Skeletal muscle satellite cell (primary cell): ENCODE results near the gene RAPGEF5. TPM values are rescaled to one million over a fixed set of nuclear protein-coding genes. Genes with fewer than 3 reads are reported as not detected.

Experiments used
- H3K27me3 ChIP-seq: 2 replicates; pipeline ENCODE4 v1.7.0; 2013; ENCODE audit warnings: low read length; ENCODE audit not compliant: control insufficient read depth, insufficient read depth
- H3K36me3 ChIP-seq: 2 replicates; pipeline ENCODE4 v1.7.0; 2013; ENCODE audit warnings: mild to moderate bottlenecking, control low read depth, low read length; ENCODE audit not compliant: insufficient read depth
- H3K4me1 ChIP-seq: 2 replicates; pipeline ENCODE4 v1.7.0; 2013; ENCODE audit warnings: low read length; ENCODE audit not compliant: control insufficient read depth, insufficient read depth
- H3K4me2 ChIP-seq: 2 replicates; pipeline ENCODE4 v1.7.0; 2013; ENCODE audit warnings: mild to moderate bottlenecking, low read length
- H3K4me3 ChIP-seq: 2 replicates; pipeline ENCODE4 v1.7.0; 2013; ENCODE audit warnings: low read length
- H3K9ac ChIP-seq: 2 replicates; pipeline ENCODE4 v1.7.0; 2013; ENCODE audit warnings: mild to moderate bottlenecking, low read depth, low read length, moderate library complexity
- H3K9me3 ChIP-seq: replicated peaks from 2 replicates; pipeline ENCODE4 v1.7.0; 2013; ENCODE audit warnings: mild to moderate bottlenecking, control low read depth, low read length
- total RNA-seq: library from RNA; depleted of rRNA; stranded (reverse); fragments of >200 nt; gene quantifications from 2 replicates; pipeline ENCODE4 v1.2.3, GENCODE V29; 2012; rRNA removed

The RAPGEF5 gene, protein sequence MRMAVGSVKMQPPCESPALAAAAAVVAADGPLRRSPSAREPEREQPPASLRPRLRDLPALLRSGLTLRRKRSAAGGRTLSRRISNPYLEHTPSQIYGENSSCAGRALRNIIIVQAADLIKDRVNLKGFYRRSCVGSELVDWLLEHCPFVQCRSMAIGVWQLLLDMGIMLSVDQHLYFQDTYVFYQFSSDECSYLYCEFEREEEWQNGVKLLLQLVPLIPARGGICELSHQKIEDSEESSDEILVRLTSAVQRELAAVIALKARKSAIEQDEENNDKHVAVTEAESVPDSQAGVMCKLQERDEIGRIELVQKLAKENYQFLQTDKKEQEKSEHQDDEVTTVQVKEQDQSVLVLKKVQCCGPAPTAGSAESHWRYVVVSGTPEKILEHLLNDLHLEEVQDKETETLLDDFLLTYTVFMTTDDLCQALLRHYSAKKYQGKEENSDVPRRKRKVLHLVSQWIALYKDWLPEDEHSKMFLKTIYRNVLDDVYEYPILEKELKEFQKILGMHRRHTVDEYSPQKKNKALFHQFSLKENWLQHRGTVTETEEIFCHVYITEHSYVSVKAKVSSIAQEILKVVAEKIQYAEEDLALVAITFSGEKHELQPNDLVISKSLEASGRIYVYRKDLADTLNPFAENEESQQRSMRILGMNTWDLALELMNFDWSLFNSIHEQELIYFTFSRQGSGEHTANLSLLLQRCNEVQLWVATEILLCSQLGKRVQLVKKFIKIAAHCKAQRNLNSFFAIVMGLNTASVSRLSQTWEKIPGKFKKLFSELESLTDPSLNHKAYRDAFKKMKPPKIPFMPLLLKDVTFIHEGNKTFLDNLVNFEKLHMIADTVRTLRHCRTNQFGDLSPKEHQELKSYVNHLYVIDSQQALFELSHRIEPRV
- 1.5 TPM in 2 replicates for total RNA-seq

DNA sequence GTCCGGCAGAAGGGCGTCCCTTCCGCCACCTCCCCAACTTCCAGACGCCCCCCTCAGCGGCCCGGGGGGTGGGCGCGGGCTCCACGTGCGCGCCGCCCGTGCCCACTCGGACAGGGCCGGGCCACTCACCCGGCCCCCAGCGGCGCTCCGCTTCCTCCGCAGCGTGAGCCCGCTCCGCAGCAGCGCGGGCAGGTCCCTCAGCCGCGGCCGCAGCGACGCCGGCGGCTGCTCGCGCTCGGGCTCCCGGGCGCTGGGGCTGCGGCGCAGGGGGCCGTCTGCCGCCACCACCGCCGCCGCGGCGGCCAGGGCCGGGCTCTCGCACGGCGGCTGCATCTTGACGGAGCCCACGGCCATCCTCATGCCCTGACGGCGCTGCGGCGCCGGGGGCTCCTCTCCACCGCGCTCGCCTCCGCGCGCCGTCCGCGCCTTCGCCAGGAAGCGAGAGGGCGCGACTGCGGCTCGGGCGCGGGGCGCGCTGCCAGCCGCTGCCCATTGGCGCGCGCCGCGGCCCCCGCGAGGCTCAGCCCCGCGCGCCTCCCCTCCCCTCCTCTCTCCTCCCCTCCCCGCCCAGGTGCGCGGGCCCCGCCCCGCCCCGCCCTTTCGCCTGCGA, at the start of gene RAPGEF5:
RAPGEF5 (minus strand) TSS at position 454 of the 610 bp plus-strand sequence; CDS start at position 360, 94 bp downstream.
- Histone ChIP-seq H3K4me1 (peaks cover 5% of the 10 kb centered on the region), H3K4me3 (peak within 1 kb of the TSS; percentile 69), H3K36me3 (no peaks in the 10 kb centered on the region), H3K9me3 (peaks cover 7% of the 10 kb centered on the region), H3K4me2 (peak within 1 kb of the TSS; percentile 86), H3K9ac (no peak within 1 kb of the TSS), H3K27me3 (peaks cover 14% of the 10 kb centered on the region)

DNA sequence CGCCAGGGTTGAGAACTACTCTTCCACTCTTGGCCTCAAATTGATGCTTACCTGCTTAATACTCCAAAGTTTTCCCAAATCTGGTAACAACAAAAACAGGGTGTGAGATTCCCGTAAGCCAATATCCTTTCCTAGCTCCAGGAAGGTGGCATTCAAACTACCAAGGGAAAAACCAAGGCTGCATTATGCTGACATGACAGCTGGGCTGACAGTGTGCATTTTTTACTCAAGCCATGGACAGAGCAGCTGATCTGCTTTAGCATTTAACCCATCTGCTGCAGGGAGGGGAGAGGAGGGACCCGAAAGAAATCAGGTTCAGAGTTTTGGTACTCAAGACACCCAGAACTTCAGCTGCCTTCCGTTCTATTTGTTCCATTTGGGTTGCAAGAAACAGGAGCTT, 49.8 kb upstream of the RAPGEF5 start:
- H3K4me1 ChIP-seq, result peaks cover 11% of the 10 kb centered on the region
- no peak overlapping the region for H3K9ac ChIP-seq
- no peaks in the 10 kb centered on the region for H3K27me3 ChIP-seq
- no peaks in the 10 kb centered on the region for H3K36me3 ChIP-seq
- H3K4me2 ChIP-seq, result no peak overlapping the region
- H3K9me3 ChIP-seq, result no peaks in the 10 kb centered on the region
- no peak overlapping the region for H3K4me3 ChIP-seq

DNA sequence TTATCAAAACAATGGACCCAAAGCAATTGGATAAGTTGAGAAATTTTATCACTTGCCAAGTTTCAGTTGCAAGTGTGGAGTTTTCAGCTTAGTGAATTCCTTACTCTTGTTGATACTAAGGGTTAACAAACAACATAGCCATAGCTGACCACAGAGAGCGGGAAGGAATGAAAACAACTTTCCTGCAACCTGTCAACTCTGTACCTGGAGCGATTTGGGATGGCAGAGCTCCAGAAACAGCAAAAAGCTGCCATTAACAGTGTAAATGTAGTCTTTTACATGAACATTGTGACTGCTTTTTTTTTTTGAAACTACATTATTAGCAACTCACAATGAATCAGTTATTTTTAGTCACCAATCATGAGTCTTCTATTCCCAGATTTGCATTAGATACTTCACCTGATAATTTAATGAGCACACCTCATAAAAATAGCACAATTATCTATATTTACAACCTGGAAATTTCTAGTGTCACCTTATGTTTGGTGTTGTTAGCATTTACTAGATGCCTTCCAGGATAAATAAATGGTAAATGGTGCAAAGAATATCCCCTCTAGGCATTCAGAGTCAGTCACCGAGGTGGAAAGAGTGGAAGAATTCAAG, 47.6 kb upstream of the RAPGEF5 start:
- Histone ChIP-seq H3K9ac (no peak overlapping the region), H3K27me3 (no peaks in the 10 kb centered on the region)

DNA sequence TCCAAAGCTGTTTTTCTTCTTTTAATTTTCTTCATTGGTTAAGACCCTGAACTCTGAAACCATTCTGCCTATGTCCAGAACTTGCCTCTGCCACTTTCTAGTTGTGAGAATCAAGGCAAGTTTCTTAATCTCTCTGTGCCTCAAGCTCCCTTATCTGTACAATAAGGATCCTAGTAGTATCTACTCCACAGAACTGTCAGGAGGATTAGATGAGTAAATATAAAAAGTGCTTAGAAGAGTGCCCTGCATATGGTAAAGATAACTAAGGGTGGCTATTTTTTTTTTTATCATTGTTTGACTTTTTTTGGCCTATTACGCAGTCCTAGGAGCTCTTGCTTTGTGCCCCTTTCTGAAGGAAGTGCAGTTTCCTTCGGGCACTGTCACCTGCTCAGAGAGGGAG, 46.4 kb upstream of the RAPGEF5 start:
- Histone ChIP-seq H3K4me2 (no peak overlapping the region), H3K9me3 (no peaks in the 10 kb centered on the region), H3K36me3 (no peaks in the 10 kb centered on the region), H3K4me1 (peaks cover 16% of the 10 kb centered on the region), H3K27me3 (no peaks in the 10 kb centered on the region), H3K4me3 (no peak overlapping the region), H3K9ac (no peak overlapping the region)

More for the DNA sequence above, 47.6 kb upstream of the RAPGEF5 start:
- Histone ChIP-seq H3K4me1 (peaks cover 15% of the 10 kb centered on the region), H3K9me3 (no peaks in the 10 kb centered on the region), H3K4me3 (no peak overlapping the region), H3K4me2 (no peak overlapping the region), H3K36me3 (no peaks in the 10 kb centered on the region)

DNA sequence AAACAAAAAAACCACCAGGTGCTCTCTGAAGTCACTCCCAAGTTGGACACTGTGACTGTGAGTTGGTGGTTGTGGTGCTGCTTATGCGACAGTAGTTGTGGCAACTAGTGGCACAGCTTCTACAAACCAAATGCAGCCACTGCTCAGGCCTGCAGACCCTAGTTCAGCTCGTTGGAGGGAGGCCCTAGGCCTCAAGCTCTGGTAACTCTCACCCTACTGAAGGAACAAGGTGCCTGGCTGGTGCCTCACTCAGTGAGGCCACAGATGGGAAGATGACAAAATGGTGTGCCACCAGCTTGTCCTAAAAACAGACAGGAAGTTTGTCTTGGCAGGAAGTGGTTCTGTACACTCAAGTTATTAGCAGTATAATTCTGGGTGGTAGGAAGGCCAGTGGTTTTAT, 45.3 kb upstream of the RAPGEF5 start:
- H3K36me3 ChIP-seq, result no peaks in the 10 kb centered on the region
- H3K4me1 ChIP-seq, result peaks cover 23% of the 10 kb centered on the region
- no peak overlapping the region for H3K9ac ChIP-seq
- no peak overlapping the region for H3K4me3 ChIP-seq
- H3K9me3 ChIP-seq, result no peaks in the 10 kb centered on the region
- no peak overlapping the region for H3K4me2 ChIP-seq
- H3K27me3 ChIP-seq, result no peaks in the 10 kb centered on the region

DNA sequence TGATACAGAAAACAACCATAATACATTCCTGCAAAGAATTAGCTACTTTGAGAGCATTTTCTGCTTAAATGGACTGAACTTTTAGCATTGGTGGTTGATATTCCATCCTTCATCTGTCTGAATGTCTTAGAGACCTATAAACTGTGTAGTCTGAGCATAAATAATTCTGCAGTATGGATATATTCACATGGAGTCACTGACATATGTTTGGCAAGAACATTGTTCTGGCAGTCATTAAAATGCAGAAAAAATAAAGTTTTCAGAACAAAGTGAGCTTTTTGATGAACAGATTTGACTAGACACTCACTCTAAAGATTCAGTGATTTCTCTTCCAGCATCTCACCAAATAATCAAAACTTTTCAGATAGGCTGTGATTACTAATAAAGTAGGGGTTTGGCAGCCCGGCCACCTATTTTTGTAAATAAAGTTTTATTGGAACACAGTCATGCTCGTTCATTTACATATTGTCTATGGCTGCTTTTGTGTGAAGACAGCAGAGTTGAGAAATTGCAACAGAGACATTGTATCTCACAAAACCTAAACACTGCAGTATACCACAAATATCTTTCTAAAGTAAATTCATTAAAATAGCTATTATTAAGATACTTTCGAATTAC, 44.1 kb upstream of the RAPGEF5 start:
- no peaks in the 10 kb centered on the region for H3K36me3 ChIP-seq
- H3K4me1 ChIP-seq, result peaks cover 23% of the 10 kb centered on the region
- H3K4me2 ChIP-seq, result no peak overlapping the region
- H3K4me3 ChIP-seq, result no peak overlapping the region
- no peaks in the 10 kb centered on the region for H3K9me3 ChIP-seq
- no peaks in the 10 kb centered on the region for H3K27me3 ChIP-seq
- no peak overlapping the region for H3K9ac ChIP-seq

DNA sequence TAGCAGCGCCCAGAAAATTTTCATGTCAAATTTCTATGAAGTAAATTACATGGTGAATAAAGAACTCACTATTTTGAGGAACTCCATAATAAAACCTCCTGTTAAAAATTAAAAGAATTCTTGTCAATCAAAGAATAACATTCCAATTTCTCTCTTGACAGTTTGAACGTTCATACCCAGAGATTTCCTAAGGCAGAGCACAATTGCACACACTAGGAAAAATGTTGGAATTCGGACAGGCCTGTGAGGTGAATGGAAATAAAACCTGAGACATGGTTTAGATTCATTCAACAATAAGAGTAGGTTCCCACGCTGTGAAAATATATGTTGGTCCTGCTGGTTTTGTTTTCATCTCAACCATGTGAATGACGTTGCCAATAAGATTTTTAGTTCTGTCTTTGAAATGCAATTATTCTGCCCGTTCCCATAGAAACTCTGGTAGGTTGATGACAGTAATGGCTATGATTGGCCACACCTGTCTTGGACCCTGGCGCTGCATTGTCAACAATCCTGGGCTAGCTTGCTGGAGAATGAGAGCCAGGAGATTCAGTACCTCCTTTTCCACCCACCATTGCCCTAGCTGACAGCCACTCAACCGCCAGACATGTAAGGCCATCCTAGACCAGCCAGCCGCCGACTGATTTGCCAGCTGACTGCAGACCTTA, 43.3 kb upstream of the RAPGEF5 start:
- Histone ChIP-seq H3K9me3 (no peaks in the 10 kb centered on the region), H3K36me3 (no peaks in the 10 kb centered on the region), H3K4me2 (no peak overlapping the region), H3K4me1 (peaks cover 23% of the 10 kb centered on the region), H3K27me3 (no peaks in the 10 kb centered on the region), H3K4me3 (no peak overlapping the region), H3K9ac (no peak overlapping the region)

DNA sequence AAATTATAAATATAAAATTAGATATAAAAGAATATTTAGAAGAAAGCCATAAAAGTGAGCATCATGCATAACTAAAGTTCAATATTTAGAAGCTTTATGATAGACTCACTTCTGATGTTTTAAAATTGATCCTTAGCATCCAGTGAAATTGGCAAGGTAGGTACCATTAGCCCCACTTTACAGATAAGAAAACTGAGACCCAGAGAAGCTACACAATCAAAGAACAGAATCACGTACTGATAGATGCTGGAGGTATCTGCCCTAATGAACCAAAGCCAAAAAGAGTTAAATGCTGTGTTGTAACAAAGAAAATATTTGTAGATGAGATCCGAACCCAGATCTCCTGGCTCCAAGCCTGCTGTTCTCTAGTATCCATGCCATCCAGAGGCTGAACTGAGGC, 42.6 kb upstream of the RAPGEF5 start:
- Histone ChIP-seq H3K4me2 (no peak overlapping the region), H3K36me3 (no peaks in the 10 kb centered on the region), H3K4me3 (no peak overlapping the region), H3K9ac (no peak overlapping the region), H3K9me3 (no peaks in the 10 kb centered on the region), H3K27me3 (no peaks in the 10 kb centered on the region), H3K4me1 (peaks cover 23% of the 10 kb centered on the region)

DNA sequence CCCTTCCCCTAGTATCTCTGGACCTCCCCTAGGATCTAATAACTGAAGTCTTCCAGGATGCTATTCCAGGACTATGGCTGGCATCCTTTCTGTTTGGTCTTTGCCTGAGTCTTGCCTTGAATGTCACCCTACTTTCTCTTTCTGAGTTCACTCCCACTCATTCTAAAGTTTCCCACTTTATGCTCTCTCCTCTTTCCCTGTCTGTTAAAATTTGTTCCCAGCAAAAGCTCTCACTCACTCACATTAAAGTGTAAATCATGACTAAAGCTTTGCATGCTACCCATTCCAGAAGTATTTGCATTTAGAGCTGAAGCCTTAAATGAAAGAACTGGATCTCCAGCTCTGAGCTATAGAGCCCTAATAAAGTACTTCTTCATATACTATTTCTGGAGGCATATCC, 42.1 kb upstream of the RAPGEF5 start:
- Histone ChIP-seq H3K9me3 (no peaks in the 10 kb centered on the region), H3K36me3 (no peaks in the 10 kb centered on the region), H3K4me3 (no peak overlapping the region), H3K27me3 (no peaks in the 10 kb centered on the region), H3K4me1 (peaks cover 23% of the 10 kb centered on the region), H3K9ac (no peak overlapping the region), H3K4me2 (no peak overlapping the region)

DNA sequence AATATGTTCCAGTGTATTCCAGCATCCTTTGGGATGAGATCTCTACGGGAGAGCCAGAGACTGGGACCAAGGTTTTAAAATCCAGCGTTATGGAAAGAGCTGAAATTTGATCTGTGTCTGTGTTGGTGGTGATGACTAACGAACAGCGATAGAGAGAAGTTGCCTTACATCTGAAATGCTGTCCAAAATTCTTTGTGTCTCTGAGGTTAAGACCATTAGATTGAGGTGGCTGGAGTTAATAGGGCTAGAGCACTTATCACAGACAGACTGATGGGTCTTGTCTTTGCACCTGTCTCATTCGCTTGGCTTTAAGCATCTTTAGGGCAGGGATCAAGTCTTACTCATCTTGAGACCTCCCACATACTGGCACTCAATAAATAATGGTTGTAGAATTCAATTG, 41.0 kb upstream of the RAPGEF5 start:
- H3K4me1 ChIP-seq, result peaks cover 23% of the 10 kb centered on the region
- H3K36me3 ChIP-seq, result no peaks in the 10 kb centered on the region
- H3K27me3 ChIP-seq, result no peaks in the 10 kb centered on the region
- H3K9ac ChIP-seq, result no peak overlapping the region
- no peaks in the 10 kb centered on the region for H3K9me3 ChIP-seq
- no peak overlapping the region for H3K4me2 ChIP-seq
- no peak overlapping the region for H3K4me3 ChIP-seq
